HCT116 (cell line): Measurements from ENCODE around the gene SEMA3F. TPM values are rescaled to one million over a fixed set of nuclear protein-coding genes. Genes with fewer than 3 reads are reported as not detected.

Source experiments
- ATAC-seq: fragments of 200-7000 bp; cut with Tn5 transposase; 2 replicates; pipeline ENCODE4 v1.9.1; 2020; ENCODE audit warnings: mild to moderate bottlenecking, moderate library complexity
- BruUV-seq: library from RNA; stranded (reverse); fragments of 400-500 nt; replicated peaks from 2 replicates; lab custom pipeline; 2021; lab: Mats Ljungman, UMichigan
- CTCF ChIA-PET: fragments of 300-600 bp; sonication (Branson Sonifier 250); formaldehyde crosslinking; loops from one replicate; lab custom pipeline; 2021; ENCODE audit warnings: antibody characterized with exemption; lab: Charles Lee
- POLR2A ChIA-PET: fragments of 300-600, 350-600 bp; sonication (Branson Sonifier 250); formaldehyde crosslinking; loops from one replicate; lab custom pipeline; 2021; ENCODE audit warnings: antibody characterized with exemption; lab: Charles Lee
- RAD21 ChIA-PET, 2 experiments: fragments of 300-600 bp; sonication (Branson Sonifier 250); formaldehyde crosslinking; loops; one replicate each; lab custom pipeline; 2023; ENCODE audit warnings: low total read pairs in 2 of 2; ENCODE audit not compliant: uncharacterized antibody in 2 of 2, unreplicated experiment in 2 of 2, low non-redundant PET in 1 of 2; lab: Charles Lee
- DNase-seq: peaks from one replicate; pipeline ENCODE4 v3.0.0-alpha.2; 2010; ENCODE audit warnings: low read depth, low spot score
- H2AFZ ChIP-seq: fragments of 200-600 bp; shearing (Covaris generic), sonication (generic); 2 replicates; pipeline ENCODE4 v1.6.1; 2017; ENCODE audit warnings: low read depth, mixed run types, mixed read lengths, antibody characterized with exemption, low read length; ENCODE audit not compliant: poor library complexity, severe bottlenecking
- H3K27ac ChIP-seq: 2 replicates; pipeline ENCODE4 v1.5.1; 2012; ENCODE audit warnings: low read depth, low read length
- H3K27me3 ChIP-seq: fragments of 200-600 bp; sonication (generic); 2 replicates; pipeline ENCODE4 v1.6.1; 2016; ENCODE audit warnings: mixed run types, low read length, mixed read lengths; ENCODE audit not compliant: insufficient read depth
- H3K36me3 ChIP-seq, 2 experiments: fragments of 200-500 bp in 1 of 2; fragments of 200-600 bp in 1 of 2; sonication (Bioruptor generic) in 1 of 2; sonication (generic) in 1 of 2; 2 replicates each; pipeline versions ENCODE4 v1.5.1 to v1.6.1; 2014 to 2016; ENCODE audit warnings: low read length in 2 of 2, inconsistent platforms in 1 of 2, mixed read lengths in 1 of 2, mixed run types in 1 of 2; ENCODE audit not compliant: insufficient read depth in 2 of 2, control insufficient read depth in 1 of 2
- H3K4me1 ChIP-seq, 2 experiments: fragments of 200-600 bp in 1 of 2; sonication (generic) in 1 of 2; 2 replicates each; pipeline versions ENCODE4 v1.5.1 to v1.6.1; 2012 to 2017; ENCODE audit warnings: low read length in 2 of 2, inconsistent platforms in 1 of 2, mild to moderate bottlenecking in 1 of 2, mixed read lengths in 1 of 2, mixed run types in 1 of 2, moderate library complexity in 1 of 2; ENCODE audit not compliant: insufficient read depth in 2 of 2, control insufficient read depth in 1 of 2
- H3K4me2 ChIP-seq: fragments of 200-600 bp; sonication (generic); 2 replicates; pipeline ENCODE4 v1.6.1; 2017; ENCODE audit warnings: mixed run types, low read length, mixed read lengths
- H3K4me3 ChIP-seq, 2 experiments: fragments of 200-600 bp in 1 of 2; sonication (generic) in 1 of 2; replicated peaks in 1 of 2; 2 replicates each; pipeline ENCODE4 v1.5.1; 2011 to 2016; ENCODE audit warnings: low read length in 2 of 2, control low read depth in 1 of 2, low read depth in 1 of 2, mild to moderate bottlenecking in 1 of 2, mixed read lengths in 1 of 2, mixed run types in 1 of 2
- H3K79me2 ChIP-seq: fragments of 200-600 bp; sonication (generic); 2 replicates; pipeline ENCODE4 v1.6.1; 2017; ENCODE audit warnings: mild to moderate bottlenecking, mixed run types, low read length, moderate library complexity, mixed read lengths; ENCODE audit not compliant: insufficient read depth
- H3K9ac ChIP-seq: fragments of 200-600 bp; sonication (generic); 2 replicates; pipeline ENCODE4 v1.6.1; 2016; ENCODE audit warnings: low read length, mixed read lengths
- H3K9me2 ChIP-seq: fragments of 200-600 bp; sonication (generic), shearing (Covaris generic); 2 replicates; pipeline ENCODE4 v1.6.1; 2017; ENCODE audit warnings: mixed run types, mild to moderate bottlenecking, moderate library complexity; ENCODE audit not compliant: insufficient read depth
- H3K9me3 ChIP-seq, 2 experiments: fragments of 200-500 bp in 1 of 2; fragments of 200-600 bp in 1 of 2; sonication (Bioruptor generic) in 1 of 2; sonication (generic) in 1 of 2; 2 replicates each; pipeline ENCODE4 v1.6.1; 2014 to 2017; ENCODE audit warnings: low read length in 2 of 2, mixed read lengths in 2 of 2, inconsistent platforms in 1 of 2, low read depth in 1 of 2, mild to moderate bottlenecking in 1 of 2, mixed run types in 1 of 2, moderate library complexity in 1 of 2; ENCODE audit not compliant: control insufficient read depth in 1 of 2, insufficient read depth in 1 of 2
- H4K20me1 ChIP-seq: fragments of 200-600 bp; sonication (generic), shearing (Covaris generic); 2 replicates; pipeline ENCODE4 v1.6.1; 2017; ENCODE audit warnings: mixed run types, mild to moderate bottlenecking, moderate library complexity; ENCODE audit not compliant: insufficient read depth
- EGR1 ChIP-seq: IDR thresholded peaks from 2 replicates; pipeline ENCODE4 v1.6.1; 2012; ENCODE audit warnings: low read depth
- POLR2A ChIP-seq: IDR thresholded peaks from 2 replicates; pipeline ENCODE4 v1.7.0; 2011; ENCODE audit warnings: borderline replicate concordance; ENCODE audit not compliant: insufficient read depth, insufficient read length; ENCODE audit errors: extremely low read depth
- SRF ChIP-seq: IDR thresholded peaks from 2 replicates; pipeline ENCODE4 v1.6.1; 2012; ENCODE audit warnings: low read depth
- intact Hi-C: fragments of 100-400 bp; cut with micrococcal nuclease; formaldehyde crosslinking; loops from 2 replicates; pipeline ENCODE4 v1.10.0; 2022
- total RNA-seq: library from RNA; stranded (reverse); gene quantifications from one replicate; pipeline ENCODE4 v1.2.1, GENCODE V29; 2021; ENCODE audit not compliant: unreplicated experiment
- TF ChIP-seq, protein P1 (sequence below): IDR thresholded peaks from 2 replicates; pipeline ENCODE4 v1.6.1; 2012
- TF ChIP-seq, protein P2 (sequence below): IDR thresholded peaks from 2 replicates; pipeline ENCODE4 v1.6.1; 2012; ENCODE audit warnings: low read depth

SEMA3F gene
- total RNA-seq, 1 experiment from 2014 or later, result 15.7 TPM

DNA sequence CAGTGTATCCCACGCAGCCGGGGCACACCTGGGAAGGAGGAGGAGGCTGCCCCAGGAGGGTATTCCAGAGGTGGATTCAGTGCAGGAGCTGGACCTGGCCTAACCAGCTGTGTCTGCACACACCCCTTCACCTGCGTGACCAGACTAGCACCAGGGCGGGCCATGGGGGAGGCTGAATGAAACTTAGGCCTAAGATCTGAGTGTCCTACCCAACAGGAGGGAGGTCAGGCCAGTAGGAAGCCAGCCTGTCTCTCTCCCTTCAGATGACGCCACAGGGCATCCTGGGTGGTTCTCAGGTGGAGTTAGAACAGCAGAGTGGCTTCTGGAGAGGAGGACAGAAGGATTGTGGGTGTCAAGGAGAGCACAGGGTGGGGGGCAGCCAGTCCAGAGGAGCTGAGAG lies 3.4 kb upstream of the SEMA3F start (continued):
- no peak for TF ChIP-seq POLR2A

DNA sequence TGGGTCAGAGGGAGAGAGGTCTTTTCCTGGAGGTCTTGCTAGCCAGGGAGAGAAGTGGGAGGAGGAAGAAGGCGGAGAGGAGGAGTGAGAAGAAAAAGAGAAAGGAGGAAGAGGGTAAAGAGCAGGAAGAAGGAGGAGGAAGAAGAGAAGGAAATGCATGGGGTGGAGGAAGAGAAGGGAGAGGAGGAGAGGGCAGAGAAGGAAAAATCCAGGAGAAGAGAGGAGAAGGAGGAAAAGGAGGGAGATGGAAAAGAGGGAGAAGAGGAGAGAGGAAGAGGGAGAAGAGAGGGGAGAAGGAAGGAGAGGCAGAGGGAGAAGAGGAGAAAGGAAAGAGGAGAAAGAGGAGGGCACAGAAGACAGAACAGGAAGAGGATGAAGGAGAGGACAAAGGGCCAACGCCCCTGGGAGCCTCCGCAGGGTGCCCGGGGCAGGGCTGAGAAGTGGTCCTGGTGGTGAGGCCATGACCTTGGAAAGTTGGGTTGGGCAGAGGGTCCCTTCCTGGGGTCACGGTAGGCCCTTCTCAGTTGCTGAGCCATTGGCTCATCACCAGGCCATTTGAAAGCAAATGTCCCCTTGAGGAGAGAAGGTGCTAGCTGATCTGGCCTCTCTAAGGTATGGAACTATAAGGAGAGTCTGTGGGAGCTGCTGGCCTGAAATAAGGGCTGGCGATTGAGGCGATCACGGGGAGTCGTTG lies 1.2 kb upstream of the SEMA3F start:
- H4K20me1 ChIP-seq, result no peaks in the 10 kb centered on the region
- ChIA-PET CTCF (no interaction called here), POLR2A (no interaction called here), RAD21 (no interaction called here)
- no peaks in the 10 kb centered on the region for H3K36me3 ChIP-seq
- peaks cover 10 to 37% of the 10 kb centered on the region in 2 experiments for H3K4me1 ChIP-seq
- no peak overlapping the region for H3K9ac ChIP-seq
- H3K9me2 ChIP-seq, result no peaks in the 10 kb centered on the region
- H2AFZ ChIP-seq, result no peak overlapping the region
- no peaks in the 10 kb centered on the region for H3K27me3 ChIP-seq
- no peak for DNase-seq
- peak overlapping the region in 1 of 2 experiments; percentile 67; a peak in 3 of 4 replicates for H3K4me3 ChIP-seq
- H3K27ac ChIP-seq, result peak overlapping the region; percentile 14; the same call in 1 of the 2 replicates
- TF ChIP-seq EGR1 (no peak), SRF (no peak)
- TF ChIP-seq, protein P1, sequence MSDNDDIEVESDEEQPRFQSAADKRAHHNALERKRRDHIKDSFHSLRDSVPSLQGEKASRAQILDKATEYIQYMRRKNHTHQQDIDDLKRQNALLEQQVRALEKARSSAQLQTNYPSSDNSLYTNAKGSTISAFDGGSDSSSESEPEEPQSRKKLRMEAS, result no peak
- TF ChIP-seq, protein P2, sequence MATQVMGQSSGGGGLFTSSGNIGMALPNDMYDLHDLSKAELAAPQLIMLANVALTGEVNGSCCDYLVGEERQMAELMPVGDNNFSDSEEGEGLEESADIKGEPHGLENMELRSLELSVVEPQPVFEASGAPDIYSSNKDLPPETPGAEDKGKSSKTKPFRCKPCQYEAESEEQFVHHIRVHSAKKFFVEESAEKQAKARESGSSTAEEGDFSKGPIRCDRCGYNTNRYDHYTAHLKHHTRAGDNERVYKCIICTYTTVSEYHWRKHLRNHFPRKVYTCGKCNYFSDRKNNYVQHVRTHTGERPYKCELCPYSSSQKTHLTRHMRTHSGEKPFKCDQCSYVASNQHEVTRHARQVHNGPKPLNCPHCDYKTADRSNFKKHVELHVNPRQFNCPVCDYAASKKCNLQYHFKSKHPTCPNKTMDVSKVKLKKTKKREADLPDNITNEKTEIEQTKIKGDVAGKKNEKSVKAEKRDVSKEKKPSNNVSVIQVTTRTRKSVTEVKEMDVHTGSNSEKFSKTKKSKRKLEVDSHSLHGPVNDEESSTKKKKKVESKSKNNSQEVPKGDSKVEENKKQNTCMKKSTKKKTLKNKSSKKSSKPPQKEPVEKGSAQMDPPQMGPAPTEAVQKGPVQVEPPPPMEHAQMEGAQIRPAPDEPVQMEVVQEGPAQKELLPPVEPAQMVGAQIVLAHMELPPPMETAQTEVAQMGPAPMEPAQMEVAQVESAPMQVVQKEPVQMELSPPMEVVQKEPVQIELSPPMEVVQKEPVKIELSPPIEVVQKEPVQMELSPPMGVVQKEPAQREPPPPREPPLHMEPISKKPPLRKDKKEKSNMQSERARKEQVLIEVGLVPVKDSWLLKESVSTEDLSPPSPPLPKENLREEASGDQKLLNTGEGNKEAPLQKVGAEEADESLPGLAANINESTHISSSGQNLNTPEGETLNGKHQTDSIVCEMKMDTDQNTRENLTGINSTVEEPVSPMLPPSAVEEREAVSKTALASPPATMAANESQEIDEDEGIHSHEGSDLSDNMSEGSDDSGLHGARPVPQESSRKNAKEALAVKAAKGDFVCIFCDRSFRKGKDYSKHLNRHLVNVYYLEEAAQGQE, result no peak
- BruUV-seq, result no TSS peak
- H3K79me2 ChIP-seq, result no peaks in the 10 kb centered on the region
- ATAC-seq, result no peak
- H3K4me2 ChIP-seq, result peak overlapping the region; percentile 78
- intact Hi-C loops, result no loop called here
- no peaks in the 10 kb centered on the region for H3K9me3 ChIP-seq
